Femur (tissue), 1 donor: Measurements from ENCODE around the gene SCN3A.

Experiments
- DNase-seq: peaks from one replicate; pipeline ENCODE4 v3.0.0-alpha.2; 2017

Gene SCN3A

GRCh38 chr2:165191096-165191728 is 12.6 kb downstream of the SCN3A start:
- no peak for DNase-seq

DNA sequence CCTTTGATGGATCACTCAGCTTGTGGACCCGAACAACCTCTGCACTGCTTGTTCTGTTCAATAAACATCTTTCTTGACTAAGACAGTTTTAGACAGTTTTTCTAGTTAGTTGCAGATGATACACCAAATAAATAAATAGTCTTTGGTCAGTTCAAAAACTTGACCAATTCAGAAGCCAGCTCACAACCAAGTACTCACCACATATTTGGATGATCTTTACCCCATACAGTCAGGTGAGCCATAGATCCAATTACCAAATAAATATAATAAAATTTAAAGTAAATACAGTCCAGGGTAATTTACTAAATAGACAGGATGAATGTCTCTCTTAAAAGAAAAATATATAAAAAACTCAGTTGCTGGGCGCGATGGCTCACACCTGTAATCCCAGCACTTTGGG is 18.2 kb downstream of the SCN3A start:
- no peak for DNase-seq

- DNase-seq = no peak
Observed at GRCh38 chr2:165182029-165182428, 21.8 kb downstream of the SCN3A start.

DNA sequence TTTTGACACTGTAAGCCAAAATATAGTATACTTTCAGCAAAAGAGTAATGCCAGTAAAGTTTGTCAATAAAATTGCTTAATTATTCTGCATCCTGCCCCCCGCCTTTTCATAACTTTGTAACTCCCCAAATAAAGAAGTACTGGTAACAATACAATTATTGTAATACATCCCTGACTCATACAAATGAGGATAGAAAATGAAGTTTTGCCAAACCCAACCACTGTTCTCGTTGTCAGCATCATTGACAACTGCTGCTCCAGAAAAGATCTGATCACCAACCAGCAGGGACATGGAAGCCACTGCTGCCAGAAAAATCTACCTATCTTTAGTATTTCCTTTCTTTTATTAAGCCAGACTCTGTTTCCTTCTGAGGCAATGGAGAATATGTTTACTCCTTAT is 27.1 kb downstream of the SCN3A start:
- no peak for DNase-seq

DNA sequence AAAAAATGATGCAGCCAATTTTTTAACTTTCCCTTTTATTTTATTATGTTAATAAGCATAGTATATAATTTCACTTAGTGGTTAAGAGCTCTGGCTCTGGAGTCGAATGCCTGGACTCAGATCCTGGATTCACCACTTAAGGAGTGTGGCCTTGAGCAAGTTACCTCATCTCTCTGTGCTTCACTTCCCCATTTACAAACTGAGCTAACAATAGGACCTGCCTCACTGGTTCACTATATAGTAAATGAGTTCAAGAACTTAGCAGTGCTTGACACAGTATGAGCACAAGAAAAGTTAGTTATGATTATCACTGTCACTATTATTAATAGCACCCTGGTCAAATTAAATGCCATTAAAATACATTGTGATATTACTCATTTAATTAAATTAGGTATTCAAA is 30.6 kb downstream of the SCN3A start:
- DNase-seq = no peak

GRCh38 chr2:165164201-165164600 is 39.6 kb downstream of the SCN3A start:
- DNase-seq = no peak

- DNase-seq = no peak
Observed at GRCh38 chr2:165163761-165164160, 40.1 kb downstream of the SCN3A start.

DNA sequence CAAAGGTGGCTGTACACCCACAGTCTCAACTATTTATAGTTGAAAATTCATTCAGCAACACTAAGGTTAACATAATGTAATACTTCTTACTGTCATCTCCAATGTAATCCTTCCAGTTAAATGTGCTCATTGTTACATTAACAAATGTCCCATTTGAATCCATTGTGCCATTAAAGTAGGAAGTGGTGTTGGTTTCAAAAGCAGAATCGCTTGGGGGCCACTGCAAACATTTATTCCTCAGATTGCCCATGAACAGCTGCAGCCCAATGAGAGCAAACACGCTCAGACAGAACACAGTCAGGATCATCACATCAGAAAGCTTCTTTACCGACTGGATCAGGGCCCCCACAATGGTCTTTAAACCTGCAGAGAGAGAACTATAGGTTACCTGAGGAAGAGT is 41.4 kb downstream of the SCN3A start:
- DNase-seq = no peak

GRCh38 chr2:165161510-165161909 is 42.3 kb downstream of the SCN3A start:
- no peak for DNase-seq

- DNase-seq = no peak
Observed at GRCh38 chr2:165157160-165157559, 46.7 kb downstream of the SCN3A start.

DNA sequence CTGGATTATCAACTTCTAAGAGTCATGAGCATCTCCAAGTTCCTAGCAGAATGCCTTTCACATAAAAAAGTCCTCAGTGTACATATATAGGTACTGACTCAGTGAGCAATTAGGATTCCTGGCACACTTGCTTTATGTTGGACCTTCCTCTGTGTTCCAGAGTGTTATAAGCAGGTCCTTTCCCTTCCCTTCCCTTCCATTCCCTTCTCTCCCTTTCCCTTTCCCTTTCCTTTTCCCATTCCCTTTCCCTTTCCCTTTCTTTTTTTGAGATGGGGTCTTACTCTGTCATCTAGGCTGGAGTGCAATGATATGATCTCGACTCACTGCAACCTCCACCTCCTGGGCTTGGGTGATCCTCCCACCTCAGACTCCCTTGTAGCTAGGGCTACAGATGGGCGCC is 48.7 kb downstream of the SCN3A start:
- no peak for DNase-seq

DNA sequence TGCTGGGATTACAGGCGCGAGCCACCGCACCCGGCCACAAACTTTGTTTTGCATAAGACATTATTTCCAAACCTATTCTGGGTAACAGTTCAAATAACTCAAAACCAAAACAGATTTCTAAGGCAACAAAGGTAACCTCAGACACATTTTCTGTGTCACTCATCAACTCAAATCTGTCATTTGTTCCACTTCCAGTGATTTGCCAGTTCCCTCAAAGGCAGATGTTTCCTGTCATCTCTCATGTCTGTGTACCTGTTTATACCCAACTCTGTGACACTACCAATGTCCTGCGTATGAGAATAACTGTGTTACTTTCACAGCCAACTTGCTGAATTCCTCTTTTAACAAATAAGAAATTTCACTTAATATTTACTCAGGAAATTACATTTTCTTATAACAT is 54.4 kb downstream of the SCN3A start:
- DNase-seq = no peak

DNA sequence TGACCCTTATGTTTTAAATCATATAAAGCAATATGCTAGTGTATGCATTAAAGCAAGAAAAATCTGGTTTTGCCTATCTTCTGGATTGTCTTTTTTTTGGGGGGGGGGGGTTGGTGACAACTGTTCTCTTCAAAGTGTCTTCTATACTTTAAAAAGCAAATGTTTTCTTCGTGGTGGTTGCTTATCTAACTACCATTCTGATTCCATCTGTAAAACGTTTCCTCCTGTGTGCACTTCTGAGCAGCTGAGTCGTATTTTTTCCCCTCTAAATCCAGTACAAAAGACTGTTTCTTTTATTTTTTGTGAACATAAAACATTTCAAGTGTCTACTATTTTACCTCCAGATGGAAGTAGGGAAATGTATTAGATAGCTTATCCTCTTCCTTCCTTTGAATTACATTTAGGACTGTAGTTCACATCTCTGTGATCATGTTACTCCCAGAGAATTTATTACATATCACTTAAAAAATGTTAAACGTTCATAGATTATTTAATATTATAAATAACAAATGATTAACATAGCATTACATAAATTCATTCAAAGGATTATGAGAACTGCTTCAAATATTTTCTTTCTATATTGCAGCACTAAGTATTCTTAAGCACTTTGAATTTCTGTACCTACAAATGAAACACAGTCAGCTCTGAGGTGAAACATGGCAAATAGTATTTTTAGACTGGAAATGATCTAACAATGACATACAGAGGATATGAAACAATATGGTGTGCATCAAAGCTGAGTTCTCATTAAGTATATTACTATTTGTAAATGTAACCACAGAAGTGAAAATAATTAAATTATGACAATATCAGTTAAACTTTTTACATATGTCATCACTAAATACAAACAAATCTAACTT is 56.4 kb downstream of the SCN3A start:
- DNase-seq = no peak

DNA sequence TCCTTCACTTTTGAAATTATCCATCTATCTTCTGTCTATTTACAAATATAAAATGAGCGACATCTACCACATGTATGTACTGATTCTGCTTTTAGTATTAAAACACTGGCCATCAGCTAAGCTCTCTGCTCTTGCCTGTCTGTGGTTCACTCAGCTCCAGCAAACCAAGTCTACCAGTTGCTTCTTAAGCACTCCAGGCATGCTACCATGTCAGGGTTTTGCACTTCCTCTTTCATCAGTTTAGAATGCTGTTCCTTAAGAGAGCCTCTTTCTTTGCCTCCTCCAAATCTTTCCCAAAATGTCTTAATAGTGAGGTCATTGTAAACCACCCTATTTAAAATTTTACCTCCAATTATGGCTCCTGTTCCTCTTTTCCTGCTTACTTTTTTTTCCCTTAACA is 59.5 kb downstream of the SCN3A start:
- no peak for DNase-seq

DNA sequence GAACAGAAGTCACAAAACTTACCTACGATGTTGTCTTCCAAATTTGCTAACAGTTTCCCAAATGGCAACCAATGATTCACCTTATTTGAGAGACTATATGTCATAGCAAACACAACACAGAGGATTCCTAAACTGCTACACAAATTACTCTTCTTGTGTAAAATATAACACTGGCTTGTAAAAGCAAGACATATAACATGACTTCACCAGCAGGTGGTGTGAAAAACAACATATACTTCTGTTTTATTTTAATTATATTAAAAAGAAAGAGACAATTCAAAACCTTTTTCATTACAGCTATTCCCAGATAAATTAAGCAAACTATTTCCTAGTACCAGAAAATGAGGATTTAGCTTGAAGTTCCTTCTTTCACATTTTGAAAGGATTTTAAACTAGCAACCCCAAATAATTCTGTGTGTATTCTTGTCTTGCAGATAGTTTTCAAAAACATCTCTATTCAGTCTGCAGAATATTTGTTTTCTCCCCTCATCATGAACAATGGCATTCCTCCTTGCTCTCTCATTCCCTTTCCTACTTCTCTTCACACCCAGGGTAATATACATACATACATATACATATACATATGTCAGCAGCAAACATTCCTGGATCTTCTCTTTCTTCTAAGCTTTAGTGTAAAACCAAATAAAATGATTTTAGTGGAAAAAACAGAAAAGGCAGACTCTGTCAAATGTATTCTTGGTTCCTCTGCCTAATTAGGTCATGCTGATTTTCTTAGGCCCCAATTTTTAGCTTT is 62.1 kb downstream of the SCN3A start:
- no peak for DNase-seq

DNA sequence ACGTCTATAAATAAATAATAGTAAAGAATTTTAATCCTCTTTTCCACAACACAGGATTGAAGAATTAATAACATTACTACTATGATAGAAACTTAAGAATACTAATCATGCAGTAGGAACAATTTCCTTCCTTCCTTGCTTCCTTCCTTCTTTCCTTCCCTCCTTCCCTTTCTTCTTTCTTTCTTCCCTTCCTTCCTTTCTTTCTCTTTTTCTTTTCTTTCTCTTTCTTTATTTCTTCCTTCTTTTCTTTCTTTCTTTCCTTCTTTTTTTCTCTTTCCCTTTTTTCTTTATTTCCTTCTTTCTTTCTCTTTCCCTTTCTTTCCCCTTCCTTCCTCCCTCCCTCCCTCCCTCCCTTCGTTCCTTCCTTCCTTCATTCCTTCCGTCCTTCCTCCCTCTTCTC is 77.6 kb downstream of the SCN3A start:
- DNase-seq = no peak

DNA sequence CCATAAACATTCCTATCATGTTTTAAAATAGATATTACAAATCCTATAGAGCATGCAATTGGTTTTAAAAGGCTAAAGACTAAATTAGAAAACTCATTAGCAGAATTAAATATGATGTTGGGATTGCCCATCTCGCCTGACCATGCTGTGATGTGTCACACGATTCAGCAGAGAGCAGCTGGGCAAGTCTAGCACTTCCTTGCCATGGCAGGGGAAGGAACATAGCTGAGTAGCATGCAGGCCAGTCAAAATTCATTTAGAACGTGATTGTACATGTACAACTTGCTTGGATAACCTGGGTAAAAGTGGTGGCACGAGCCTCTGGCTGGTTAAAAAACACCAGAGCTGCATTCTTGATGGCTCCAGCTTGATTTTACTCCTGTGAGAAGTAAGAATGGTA is 81.3 kb downstream of the SCN3A start:
- no peak for DNase-seq

GRCh38 chr2:165120740-165121467 is 82.9 kb downstream of the SCN3A start:
- no peak for DNase-seq

DNA sequence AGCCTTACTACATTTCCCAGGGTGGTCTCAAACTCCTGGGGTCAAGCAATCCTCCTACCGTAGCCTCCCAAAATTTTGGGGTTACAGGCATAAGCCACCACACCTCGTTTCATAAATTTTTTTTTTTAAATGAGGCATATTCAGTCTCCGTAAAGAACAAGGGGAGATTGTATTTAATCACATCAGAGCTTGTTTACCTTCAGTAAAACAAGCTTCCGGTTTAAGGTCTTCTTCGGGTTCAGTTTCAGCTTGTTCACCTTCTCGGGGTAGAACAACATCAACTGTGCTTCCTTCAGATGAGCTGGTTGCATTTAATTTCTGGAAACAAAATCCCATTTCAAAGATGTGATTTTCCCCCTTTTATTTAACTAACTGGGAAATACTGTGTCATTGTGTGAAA is 88.6 kb downstream of the SCN3A start:
- no peak for DNase-seq

DNA sequence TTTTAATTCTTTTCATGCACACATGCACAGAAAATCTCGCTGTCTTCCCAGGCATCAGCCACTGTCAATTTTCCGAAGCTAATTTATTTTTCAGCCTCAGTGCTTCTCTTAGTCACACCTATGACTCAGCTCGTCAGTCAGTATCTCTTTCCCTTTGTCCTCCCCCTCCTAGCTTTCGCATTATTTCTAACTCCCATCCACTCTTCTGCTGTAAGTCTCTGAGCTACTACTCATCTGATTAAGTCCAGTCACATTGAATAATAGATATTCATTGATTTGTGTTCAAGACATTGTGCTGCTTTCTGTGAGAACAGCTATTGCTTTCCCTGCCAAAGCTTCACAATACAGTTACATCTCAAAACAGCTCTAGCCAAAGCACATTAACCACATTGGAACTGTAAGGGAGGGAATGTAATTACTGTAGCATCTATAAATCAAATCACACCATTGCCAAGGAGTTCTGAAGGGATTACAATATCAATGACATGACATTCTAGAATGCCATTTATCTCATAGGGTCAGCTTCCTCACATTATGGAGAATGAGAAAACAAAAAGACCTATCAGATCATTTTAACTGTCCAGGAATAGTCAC is 89.4 kb downstream of the SCN3A start:
- DNase-seq = no peak

DNA sequence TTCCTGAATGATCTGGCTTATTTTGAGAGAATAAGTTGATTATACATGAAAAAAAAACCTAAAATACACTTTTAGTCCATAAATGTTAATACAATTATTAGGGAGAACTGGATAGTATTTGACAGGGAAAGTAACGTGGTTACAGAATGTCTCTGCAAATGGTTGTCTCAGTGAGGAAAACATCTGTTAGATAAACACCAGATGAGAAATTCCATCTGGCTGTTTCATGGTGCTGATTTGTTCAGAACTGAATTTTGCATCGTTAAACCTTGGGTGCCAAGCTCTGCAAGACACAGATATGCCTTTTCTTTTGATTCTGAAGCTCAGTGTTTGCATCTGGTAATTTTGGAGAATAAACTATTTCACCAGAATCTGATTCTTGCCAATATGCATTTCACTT is 90.4 kb downstream of the SCN3A start:
- DNase-seq = no peak

GRCh38 chr2:165112789-165113188 is 91.1 kb downstream of the SCN3A start:
- DNase-seq = no peak

GRCh38 chr2:165112133-165112573 is 91.7 kb downstream of the SCN3A start:
- no peak for DNase-seq
